Measurements from ENCODE around the gene MTX1.

GRCh38 chr1:155241069-155241679 is 32.7 kb downstream of the MTX1 start:
- TF ChIP-seq POLR2A (IDR thresholded peaks at IDR 0.05) (no peak), CTCF (IDR thresholded peaks at IDR 0.05) (no peak)
